K562 (cell line): ENCODE results near the gene KIF6. TPM values are rescaled to one million over a fixed set of nuclear protein-coding genes. Genes with fewer than 3 reads are reported as not detected.

Source experiments
- ATAC-seq: fragments of 200-7000 bp; cut with Tn5 transposase; 3 replicates; pipeline ENCODE4 v1.9.1; 2020; ENCODE audit warnings: moderate library complexity
- BruUV-seq: library from RNA; stranded (reverse); fragments of 400-500 nt; replicated peaks from 2 replicates; lab custom pipeline; 2021; lab: Mats Ljungman, UMichigan
- CTCF ChIA-PET: fragments of 300-600 bp; formaldehyde crosslinking; extraction: SDS; loops from one replicate; lab custom pipeline; 2021; ENCODE audit warnings: low intra/inter-chr PET ratio; lab: Yijun Ruan, JAX
- POLR2A ChIA-PET: fragments of 300-600, 350-650 bp; sonication (Branson Sonifier 250); formaldehyde crosslinking; extraction: SDS; loops from one replicate; lab custom pipeline; 2021; ENCODE audit warnings: antibody characterized with exemption, inconsistent platforms; lab: Yijun Ruan, JAX
- DNase-seq, 4 experiments: peaks; one replicate each; pipeline versions ENCODE4 v3.0.0 to v3.0.0-alpha.2; 2011 to 2018; ENCODE audit warnings: low spot score in 3 of 4, mixed read lengths in 3 of 4; ENCODE audit errors: extremely low read depth in 1 of 4
- FAIRE-seq: peaks from 2 replicates; lab custom pipeline; 2011; peaks lifted over from hg19 to GRCh38; lab: Jason Lieb, UNC
- H2AFZ ChIP-seq: 2 replicates; pipeline ENCODE4 v1.6.0; 2011; ENCODE audit warnings: low read depth, low read length, control low read depth, inconsistent platforms
- H3K27ac ChIP-seq: fragments of 200-600 bp; 3 replicates; pipeline ENCODE4 v1.8.0; 2011; ENCODE audit warnings: low read depth, mild to moderate bottlenecking, control low read depth, inconsistent platforms, low read length, moderate library complexity, mixed read lengths; ENCODE audit errors: extremely low read depth
- H3K27me3 ChIP-seq, 2 experiments: fragments of 300-600 bp in 1 of 2; 2 replicates in 1 of 2; 3 replicates in 1 of 2; pipeline versions ENCODE4 v1.6.0 to v1.8.0; 2011; ENCODE audit warnings: inconsistent platforms in 2 of 2, low read length in 2 of 2, mild to moderate bottlenecking in 1 of 2, mixed read lengths in 1 of 2, moderate library complexity in 1 of 2; ENCODE audit not compliant: control insufficient read depth in 2 of 2, insufficient read depth in 2 of 2
- H3K36me3 ChIP-seq: fragments of 300-600 bp; 3 replicates; pipeline ENCODE4 v1.8.0; 2011; ENCODE audit warnings: mild to moderate bottlenecking, low read length, inconsistent platforms; ENCODE audit not compliant: control insufficient read depth, insufficient read depth
- H3K4me1 ChIP-seq, 2 experiments: fragments of 200-600 bp in 1 of 2; replicated peaks in 1 of 2; 2 replicates in 1 of 2; 3 replicates in 1 of 2; pipeline versions ENCODE4 v1.5.1 to v1.8.0; 2011; ENCODE audit warnings: inconsistent platforms in 2 of 2, low read length in 2 of 2, mild to moderate bottlenecking in 1 of 2, mixed read lengths in 1 of 2, moderate library complexity in 1 of 2; ENCODE audit not compliant: control insufficient read depth in 2 of 2, insufficient read depth in 2 of 2
- H3K4me2 ChIP-seq: 2 replicates; pipeline ENCODE4 v1.6.1; 2011; ENCODE audit warnings: low read length, control low read depth, inconsistent platforms, mixed read lengths; ENCODE audit not compliant: insufficient read depth
- H3K4me3 ChIP-seq: fragments of 200-600 bp; sonication (generic), shearing (Covaris generic); 2 replicates; pipeline ENCODE4 v1.5.1; 2016; ENCODE audit warnings: control low read depth, inconsistent platforms
- H3K79me2 ChIP-seq: fragments of 200-600 bp; 3 replicates; pipeline ENCODE4 v1.8.0; 2011; ENCODE audit warnings: low read length, inconsistent platforms; ENCODE audit not compliant: control insufficient read depth, insufficient read depth
- H3K9ac ChIP-seq, 2 experiments: 2 replicates each; pipeline versions ENCODE4 v1.6.0 to v1.6.1; 2011; ENCODE audit warnings: low read depth in 2 of 2, low read length in 2 of 2, control low read depth in 1 of 2, inconsistent platforms in 1 of 2, mild to moderate bottlenecking in 1 of 2, mixed read lengths in 1 of 2; ENCODE audit not compliant: insufficient read depth in 1 of 2
- H3K9me1 ChIP-seq: one replicate; pipeline ENCODE4 v1.6.0; 2011; ENCODE audit warnings: inconsistent platforms, mild to moderate bottlenecking, low read length, moderate library complexity; ENCODE audit not compliant: control insufficient read depth, insufficient read depth
- H3K9me3 ChIP-seq: replicated peaks from 2 replicates; pipeline ENCODE4 v1.5.1; 2011; ENCODE audit warnings: low read depth, low read length, inconsistent platforms; ENCODE audit not compliant: control insufficient read depth, insufficient read depth
- H4K20me1 ChIP-seq: replicated peaks from 2 replicates; pipeline ENCODE4 v1.6.1; 2011; ENCODE audit warnings: low read length, inconsistent platforms, mixed read lengths; ENCODE audit not compliant: control insufficient read depth, insufficient read depth
- ETV5 ChIP-seq: sonication (generic); formaldehyde crosslinking; IDR thresholded peaks from 2 replicates; pipeline ENCODE4 v1.4.0; 2020; ENCODE audit warnings: low read depth, mild to moderate bottlenecking, missing genetic modification reagents
- GATAD2A ChIP-seq: fragments of 450-650 bp; IDR thresholded peaks from 2 replicates; pipeline ENCODE4 v1.6.1; 2017
- GTF2F1 ChIP-seq: IDR thresholded peaks from 2 replicates; pipeline ENCODE4 v1.6.1; 2011; ENCODE audit warnings: low read depth, low read length, improper control_type of control experiment
- NFIC ChIP-seq: fragments of 450-650 bp; IDR thresholded peaks from 2 replicates; pipeline ENCODE4 v1.6.1; 2017; ENCODE audit warnings: mild to moderate bottlenecking, inconsistent platforms
- TCF3 ChIP-seq: sonication (generic); formaldehyde crosslinking; IDR thresholded peaks from 2 replicates; pipeline ENCODE4 v1.4.0; 2020; ENCODE audit warnings: mild to moderate bottlenecking, missing genetic modification reagents
- ZNF143 ChIP-seq: sonication (generic); formaldehyde crosslinking; IDR thresholded peaks from 2 replicates; pipeline ENCODE4 v1.9.0; 2022; ENCODE audit warnings: mild to moderate bottlenecking, missing genetic modification reagents
- ZNF197 ChIP-seq: fragments of 200-800 bp; sonication (Bioruptor generic); IDR thresholded peaks from 2 replicates; pipeline ENCODE4 v1.6.1; 2016; ENCODE audit warnings: low read depth, missing genetic modification characterization, missing compliant biosample characterization
- ZNF263 ChIP-seq: sonication (generic); formaldehyde crosslinking; IDR thresholded peaks from 2 replicates; pipeline ENCODE4 v1.8.0; 2022; ENCODE audit warnings: mild to moderate bottlenecking, missing genetic modification reagents, borderline replicate concordance
- WGBS: fragments of 100-300 bp; shearing (Covaris generic); methylation state at CpG from one replicate; pipeline ENCODE4 v1.1.6; 2016; ENCODE audit warnings: low coverage, mixed read lengths; ENCODE audit not compliant: insufficient coverage; ENCODE audit errors: missing lambda C conversion rate; 5-methylcytosine and 5-hydroxymethylcytosine counted together
- in situ Hi-C: fragments of 300-500 bp; cut with MboI; formaldehyde crosslinking; loops from 4 replicates; pipeline ENCODE4 v1.15.0; 2018; ENCODE audit warnings: inconsistent platforms, mixed read lengths
- intact Hi-C: fragments of 100-400 bp; cut with micrococcal nuclease; formaldehyde crosslinking; loops from 2 replicates; pipeline ENCODE4 v1.14.2; 2022
- polyA plus RNA-seq, 8 experiments: library from polyadenylated mRNA; depleted of rRNA in 4 of 8; stranded (reverse) in 5 of 8; unstranded in 3 of 8; fragments of >200 nt; fragmentation: Nextera tagmentation in 2 of 8; fragmentation: Illumina TruSeq in 1 of 8; extraction: Ambion mirVana in 2 of 8; extraction: Trizol in 1 of 8; gene quantifications; 2 replicates each; pipeline versions ENCODE4 v1.2.1 to v1.2.3, GENCODE V29; 2011 to 2014; ENCODE audit warnings: inconsistent platforms in 1 of 8, missing spikeins in 1 of 8
- total RNA-seq, 7 experiments: library from RNA; depleted of rRNA in 6 of 7; stranded (reverse); fragments of >200 nt in 6 of 7; fragmentation: Illumina TruSeq in 2 of 7; extraction: Trizol in 2 of 7; gene quantifications; 2 replicates each; pipeline versions ENCODE4 v1.2.1 to v1.2.3, GENCODE V29; 2011 to 2021; ENCODE audit warnings: low replicate concordance in 1 of 7
- TF ChIP-seq, protein P1 (sequence below): fragments of 450-650 bp; formaldehyde crosslinking; IDR thresholded peaks from 2 replicates; pipeline ENCODE4 v1.4.0; 2022; ENCODE audit warnings: missing genetic modification characterization
- TF ChIP-seq, protein P2 (sequence below): fragments of 450-650 bp; formaldehyde crosslinking; IDR thresholded peaks from 2 replicates; pipeline ENCODE4 v1.4.0; 2020; ENCODE audit warnings: mild to moderate bottlenecking, moderate library complexity
- TF ChIP-seq, protein P3 (sequence below): fragments of 250-450 bp; sonication (Bioruptor Pico); IDR thresholded peaks from 2 replicates; pipeline ENCODE4 v1.5.0; 2021; ENCODE audit warnings: mild to moderate bottlenecking, moderate library complexity
- TF ChIP-seq, protein P4 (sequence below): sonication (generic); formaldehyde crosslinking; IDR thresholded peaks from 2 replicates; pipeline ENCODE4 v1.8.0; 2023; ENCODE audit warnings: mild to moderate bottlenecking, missing genetic modification reagents
- TF ChIP-seq, protein P5 (sequence below): sonication (generic); formaldehyde crosslinking; IDR thresholded peaks from 2 replicates; pipeline ENCODE4 v1.8.0; 2022; ENCODE audit warnings: missing genetic modification reagents, mild to moderate bottlenecking, borderline replicate concordance

Gene KIF6
- total and polyA plus RNA-seq, 9 of the 15 experiments (the other 6 are each of a cell fraction or from before 2014, with no cell fraction given): not detected

DNA sequence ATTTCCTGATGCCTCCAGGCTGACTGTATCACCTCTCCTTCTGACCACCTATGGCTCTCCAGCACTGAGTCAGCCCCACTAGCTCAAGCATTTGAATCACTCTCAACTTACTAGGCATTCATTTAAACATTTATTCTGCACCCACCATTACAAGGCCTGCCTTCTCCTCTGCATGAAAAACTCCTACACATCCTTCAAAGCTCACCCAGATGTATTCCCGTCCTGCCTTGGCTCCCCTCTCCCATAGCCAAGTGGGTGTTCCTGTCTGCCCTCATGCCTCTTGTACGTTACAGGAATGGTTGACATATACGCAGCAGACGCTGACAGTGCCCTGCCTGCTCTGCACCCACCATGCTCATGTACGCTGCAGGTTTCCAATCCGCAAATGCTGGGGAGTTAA lies 432.6 kb downstream of the KIF6 start:
- H3K4me3 ChIP-seq: no peak overlapping the region
- no peaks in the 10 kb centered on the region for H3K9me3 ChIP-seq
- ChIA-PET POLR2A (interaction anchor here (0.7 kb wide), 1 partner anchor 13 kb away, joined by 4 read pairs; no protein-coding TSS in a partner anchor), CTCF (no interaction called here)
- peaks cover 16% of the 10 kb centered on the region for H4K20me1 ChIP-seq
- no peaks in the 10 kb centered on the region for H3K79me2 ChIP-seq
- no peak for FAIRE-seq
- no peak for DNase-seq
- no peak overlapping the region for H3K9ac ChIP-seq
- WGBS: 8% methylated on average over 6 of the region's 6 CpGs
- no peak overlapping the region for H2AFZ ChIP-seq
- no peak overlapping the region for H3K27ac ChIP-seq
- BruUV-seq: no TSS peak
- no peak overlapping the region for H3K4me2 ChIP-seq
- in situ Hi-C loops (no loop called here), intact Hi-C loops (no loop called here)
- H3K9me1 ChIP-seq: no peaks in the 10 kb centered on the region
- ATAC-seq: no peak
- H3K36me3 ChIP-seq: no peaks in the 10 kb centered on the region
- peaks cover 0 to 4% of the 10 kb centered on the region in 2 experiments; a peak in 2 of 5 replicates for H3K4me1 ChIP-seq
- H3K27me3 ChIP-seq: peaks cover 53 to 54% of the 10 kb centered on the region in 2 experiments
- no peak for TF ChIP-seq GTF2F1
- TF ChIP-seq, protein P1, sequence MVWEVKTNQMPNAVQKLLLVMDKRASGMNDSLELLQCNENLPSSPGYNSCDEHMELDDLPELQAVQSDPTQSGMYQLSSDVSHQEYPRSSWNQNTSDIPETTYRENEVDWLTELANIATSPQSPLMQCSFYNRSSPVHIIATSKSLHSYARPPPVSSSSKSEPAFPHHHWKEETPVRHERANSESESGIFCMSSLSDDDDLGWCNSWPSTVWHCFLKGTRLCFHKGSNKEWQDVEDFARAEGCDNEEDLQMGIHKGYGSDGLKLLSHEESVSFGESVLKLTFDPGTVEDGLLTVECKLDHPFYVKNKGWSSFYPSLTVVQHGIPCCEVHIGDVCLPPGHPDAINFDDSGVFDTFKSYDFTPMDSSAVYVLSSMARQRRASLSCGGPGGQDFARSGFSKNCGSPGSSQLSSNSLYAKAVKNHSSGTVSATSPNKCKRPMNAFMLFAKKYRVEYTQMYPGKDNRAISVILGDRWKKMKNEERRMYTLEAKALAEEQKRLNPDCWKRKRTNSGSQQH: no peak
- no peak for TF ChIP-seq ZNF143 (CRISPR knock-in tag)
- TF ChIP-seq, protein P2, sequence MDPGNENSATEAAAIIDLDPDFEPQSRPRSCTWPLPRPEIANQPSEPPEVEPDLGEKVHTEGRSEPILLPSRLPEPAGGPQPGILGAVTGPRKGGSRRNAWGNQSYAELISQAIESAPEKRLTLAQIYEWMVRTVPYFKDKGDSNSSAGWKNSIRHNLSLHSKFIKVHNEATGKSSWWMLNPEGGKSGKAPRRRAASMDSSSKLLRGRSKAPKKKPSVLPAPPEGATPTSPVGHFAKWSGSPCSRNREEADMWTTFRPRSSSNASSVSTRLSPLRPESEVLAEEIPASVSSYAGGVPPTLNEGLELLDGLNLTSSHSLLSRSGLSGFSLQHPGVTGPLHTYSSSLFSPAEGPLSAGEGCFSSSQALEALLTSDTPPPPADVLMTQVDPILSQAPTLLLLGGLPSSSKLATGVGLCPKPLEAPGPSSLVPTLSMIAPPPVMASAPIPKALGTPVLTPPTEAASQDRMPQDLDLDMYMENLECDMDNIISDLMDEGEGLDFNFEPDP (CRISPR knock-in tag): no peak
- TF ChIP-seq NFIC: no peak
- no peak for TF ChIP-seq ZNF197
- TF ChIP-seq, protein P3, sequence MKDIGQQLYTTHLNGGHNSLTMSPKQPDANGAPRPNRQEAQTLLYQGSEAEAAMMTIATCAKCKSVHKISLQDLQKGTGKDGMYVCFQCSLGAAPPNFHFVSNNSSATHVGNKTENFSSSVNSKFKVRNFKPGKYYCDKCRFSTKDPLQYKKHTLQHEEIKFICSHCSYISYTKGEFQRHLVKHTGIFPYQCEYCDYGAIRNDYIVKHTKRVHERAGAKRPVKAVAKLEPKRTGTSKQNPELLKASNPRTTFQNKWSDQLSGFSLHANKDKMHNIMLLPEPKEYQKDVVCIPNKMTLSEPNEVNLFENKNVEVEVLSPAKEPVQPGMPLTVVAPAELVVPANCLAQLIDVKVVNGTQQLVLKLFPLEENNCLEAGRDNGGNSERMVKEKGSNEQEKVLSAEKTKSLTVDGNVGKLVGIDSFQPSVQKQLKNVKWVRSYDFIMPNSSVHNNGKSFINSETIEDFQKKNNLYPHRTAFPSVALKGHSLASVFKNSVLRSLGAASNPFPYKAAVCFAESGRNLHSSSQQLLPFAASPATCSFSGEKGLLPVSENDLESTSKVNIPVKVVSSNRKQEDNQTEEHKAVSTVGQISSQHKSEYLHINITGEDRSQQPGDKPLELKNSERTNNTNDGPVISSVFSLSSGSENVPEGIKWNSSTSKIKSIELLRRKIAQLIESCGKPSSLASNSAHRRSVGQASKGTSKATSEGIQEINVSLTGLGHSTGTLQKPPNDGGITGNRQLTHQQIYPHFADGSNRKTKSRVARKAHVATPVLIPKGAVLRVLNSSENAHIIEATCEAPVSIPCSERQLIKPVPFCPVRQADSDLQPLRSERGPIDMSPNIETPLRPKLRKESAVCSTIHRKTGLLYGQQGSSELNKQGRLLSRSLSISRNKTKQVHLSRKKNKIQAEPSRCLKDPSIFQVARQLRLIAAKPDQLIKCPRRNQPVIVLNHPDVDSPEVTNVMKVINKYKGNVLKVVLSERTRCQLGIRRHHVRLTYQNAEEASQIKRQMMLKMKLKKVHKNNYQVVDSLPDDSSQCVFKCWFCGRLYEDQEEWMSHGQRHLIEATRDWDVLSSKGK (CRISPR knock-in tag): no peak
- no peak for TF ChIP-seq TCF3 (CRISPR knock-in tag)
- TF ChIP-seq GATAD2A: no peak
- no peak for TF ChIP-seq ETV5
- TF ChIP-seq, protein P4, sequence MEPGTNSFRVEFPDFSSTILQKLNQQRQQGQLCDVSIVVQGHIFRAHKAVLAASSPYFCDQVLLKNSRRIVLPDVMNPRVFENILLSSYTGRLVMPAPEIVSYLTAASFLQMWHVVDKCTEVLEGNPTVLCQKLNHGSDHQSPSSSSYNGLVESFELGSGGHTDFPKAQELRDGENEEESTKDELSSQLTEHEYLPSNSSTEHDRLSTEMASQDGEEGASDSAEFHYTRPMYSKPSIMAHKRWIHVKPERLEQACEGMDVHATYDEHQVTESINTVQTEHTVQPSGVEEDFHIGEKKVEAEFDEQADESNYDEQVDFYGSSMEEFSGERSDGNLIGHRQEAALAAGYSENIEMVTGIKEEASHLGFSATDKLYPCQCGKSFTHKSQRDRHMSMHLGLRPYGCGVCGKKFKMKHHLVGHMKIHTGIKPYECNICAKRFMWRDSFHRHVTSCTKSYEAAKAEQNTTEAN: no peak
- no peak for TF ChIP-seq ZNF263 (CRISPR knock-in tag)
- TF ChIP-seq, protein P5, sequence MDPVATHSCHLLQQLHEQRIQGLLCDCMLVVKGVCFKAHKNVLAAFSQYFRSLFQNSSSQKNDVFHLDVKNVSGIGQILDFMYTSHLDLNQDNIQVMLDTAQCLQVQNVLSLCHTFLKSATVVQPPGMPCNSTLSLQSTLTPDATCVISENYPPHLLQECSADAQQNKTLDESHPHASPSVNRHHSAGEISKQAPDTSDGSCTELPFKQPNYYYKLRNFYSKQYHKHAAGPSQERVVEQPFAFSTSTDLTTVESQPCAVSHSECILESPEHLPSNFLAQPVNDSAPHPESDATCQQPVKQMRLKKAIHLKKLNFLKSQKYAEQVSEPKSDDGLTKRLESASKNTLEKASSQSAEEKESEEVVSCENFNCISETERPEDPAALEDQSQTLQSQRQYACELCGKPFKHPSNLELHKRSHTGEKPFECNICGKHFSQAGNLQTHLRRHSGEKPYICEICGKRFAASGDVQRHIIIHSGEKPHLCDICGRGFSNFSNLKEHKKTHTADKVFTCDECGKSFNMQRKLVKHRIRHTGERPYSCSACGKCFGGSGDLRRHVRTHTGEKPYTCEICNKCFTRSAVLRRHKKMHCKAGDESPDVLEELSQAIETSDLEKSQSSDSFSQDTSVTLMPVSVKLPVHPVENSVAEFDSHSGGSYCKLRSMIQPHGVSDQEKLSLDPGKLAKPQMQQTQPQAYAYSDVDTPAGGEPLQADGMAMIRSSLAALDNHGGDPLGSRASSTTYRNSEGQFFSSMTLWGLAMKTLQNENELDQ (CRISPR knock-in tag): no peak
